ENCODE data around the gene PTH2.
A peak's percentile ranks its signal among the peaks of the same experiment; 100 is the strongest.
"Not testable (repeated sequence)": the region's sequence is repeated elsewhere in the genome, so short reads cannot be mapped to it uniquely, and the experiment has no call there.

Gene PTH2

GRCh38 chr19:49447485-49448431 is 24.5 kb upstream of the PTH2 start:
- peak; percentile 67 for DNase-seq (ENCODE audit: low spot score)

DNA sequence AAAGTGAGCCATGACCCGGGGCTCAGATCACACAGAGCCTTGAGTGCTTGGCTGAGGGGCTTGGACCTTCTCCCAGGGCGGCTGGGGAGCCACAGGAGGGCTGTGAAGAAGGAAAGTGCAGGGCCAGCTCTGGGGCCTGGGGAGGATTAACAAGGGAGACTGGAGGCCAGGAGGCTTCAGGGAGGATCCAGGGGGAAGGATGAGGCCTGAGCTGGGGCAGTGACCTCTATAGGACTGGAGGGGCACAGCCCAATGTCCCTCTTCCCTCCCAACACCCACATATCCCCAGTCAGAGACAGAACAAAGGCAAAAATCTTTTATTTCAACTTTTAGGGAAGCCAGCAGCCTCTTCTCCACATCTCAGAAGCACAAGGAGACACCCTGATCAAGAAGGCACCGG is 22.8 kb upstream of the PTH2 start:
- DNase-seq (ENCODE audit: low spot score), result no peak

- DNase-seq (ENCODE audit: low spot score), result not testable (repeated sequence)
These were observed 21.0 kb upstream of the PTH2 start for GRCh38 chr19:49444100-49444700.

GRCh38 chr19:49443366-49444099 is 20.3 kb upstream of the PTH2 start:
- DNase-seq (ENCODE audit: low spot score), result peak; percentile 94

- DNase-seq (ENCODE audit: low spot score), result peak; percentile 76
These were observed 19.6 kb upstream of the PTH2 start for GRCh38 chr19:49442771-49443365.

DNA sequence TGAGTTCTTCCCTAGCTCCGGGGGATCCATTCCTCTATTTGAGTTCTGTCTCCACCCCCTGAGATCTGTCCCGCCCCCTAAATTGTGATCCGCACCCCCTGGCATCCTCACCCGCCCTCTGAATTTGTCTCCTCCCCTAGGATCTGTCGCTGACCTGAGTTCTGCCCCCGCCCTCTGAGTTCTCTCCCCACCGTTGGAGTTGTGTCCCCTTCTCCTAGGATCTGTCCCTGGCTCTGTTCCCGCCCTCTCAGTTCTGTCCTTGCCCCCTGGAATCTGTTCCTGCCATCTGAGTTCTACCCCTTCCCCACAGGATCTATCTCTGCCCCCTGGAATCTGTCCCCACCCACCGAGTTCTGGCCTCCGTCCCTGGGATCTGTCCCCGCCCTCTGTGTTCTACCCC is 19.1 kb upstream of the PTH2 start:
- no peak for DNase-seq (ENCODE audit: low spot score)

DNA sequence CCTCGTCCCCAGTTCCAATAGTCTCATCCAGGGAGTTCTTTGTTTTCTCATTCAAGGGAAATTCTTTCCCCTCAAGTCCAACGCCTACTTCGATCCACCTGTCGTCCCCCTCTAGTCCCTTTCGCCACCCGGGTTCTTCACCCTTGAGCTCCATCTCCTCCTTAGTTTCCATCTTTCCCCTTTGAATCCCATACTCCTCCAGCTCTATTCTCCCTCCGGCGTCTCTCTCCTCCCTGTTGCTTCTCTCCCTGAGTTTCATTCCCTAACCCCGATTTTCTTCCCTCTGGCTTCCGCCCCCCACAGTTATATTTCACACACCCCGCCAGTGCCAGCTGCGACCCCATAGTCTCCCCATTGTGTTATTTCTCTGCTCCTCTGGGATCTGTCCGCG is 18.7 kb upstream of the PTH2 start:
- DNase-seq (ENCODE audit: low spot score), result no peak

- DNase-seq (ENCODE audit: low spot score), result no peak
These were observed 18.1 kb upstream of the PTH2 start, which contains the start of gene SLC17A7 for GRCh38 chr19:49441210-49441959. Gene SLC17A7, minus strand, starts transcription at chr19:49441527. Its CDS starts 148 bp downstream, at chr19:49441379.

DNA sequence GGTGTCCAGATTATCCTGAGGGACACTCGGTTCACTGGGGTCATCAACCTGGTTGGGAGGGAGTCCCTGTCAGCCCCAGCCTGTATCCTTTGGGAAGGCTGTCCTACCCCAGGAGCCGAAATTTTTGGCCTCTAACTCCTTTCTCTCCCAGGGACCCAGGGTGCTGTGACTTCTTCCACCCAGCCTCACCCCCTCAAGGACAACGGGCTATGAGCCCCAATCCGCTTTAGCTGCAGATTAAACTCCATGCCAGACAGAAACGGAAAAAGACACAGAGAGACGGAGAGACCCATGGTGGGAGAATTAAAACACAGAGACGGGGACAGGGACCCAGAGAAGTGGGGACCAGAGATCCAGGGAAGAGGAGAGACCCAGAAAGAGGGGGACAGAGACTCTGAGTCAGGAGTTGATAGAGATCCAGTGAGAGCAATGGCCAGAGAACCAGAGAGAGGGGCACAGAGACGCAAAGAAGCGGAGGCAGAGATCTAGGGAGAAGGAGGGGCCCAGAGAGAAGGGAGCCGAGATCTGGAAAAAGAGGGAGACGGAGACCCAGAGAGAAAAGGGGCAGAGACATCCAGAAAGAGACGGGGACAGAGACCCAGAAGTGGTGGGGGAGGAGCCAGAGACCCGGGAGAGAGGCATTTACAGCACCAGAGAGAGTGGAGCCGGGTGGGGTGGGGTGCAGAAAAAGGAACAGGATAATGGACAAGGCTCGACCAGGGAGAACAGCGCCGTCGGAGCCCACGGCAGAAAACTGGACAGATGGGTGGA is 17.4 kb upstream of the PTH2 start:
- no peak for DNase-seq (ENCODE audit: low spot score)

GRCh38 chr19:49439836-49440235 is 16.6 kb upstream of the PTH2 start:
- no peak for DNase-seq (ENCODE audit: low spot score)

- DNase-seq (ENCODE audit: low spot score), result no peak
These were observed 15.0 kb upstream of the PTH2 start for GRCh38 chr19:49438261-49438660.

DNA sequence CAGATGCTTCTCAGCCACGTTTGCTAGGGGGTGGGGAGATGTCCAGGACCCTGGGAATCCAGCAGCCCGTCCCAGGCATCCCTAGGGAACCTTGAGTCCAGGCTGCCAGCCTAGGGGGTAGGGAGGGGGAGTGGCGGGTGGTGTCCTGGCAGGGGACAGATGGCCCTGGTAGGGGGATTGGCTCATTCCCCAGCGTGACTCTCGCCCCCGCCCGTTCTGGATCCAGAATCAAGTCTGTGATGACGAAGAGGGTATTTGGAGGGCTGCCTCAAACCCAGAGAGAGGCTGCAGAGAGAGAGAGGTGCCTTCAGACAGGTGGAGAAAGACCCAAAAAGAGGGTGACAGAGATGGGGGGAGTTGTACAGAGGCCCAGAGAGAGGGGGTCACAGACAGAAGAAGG is 14.0 kb upstream of the PTH2 start:
- no peak for DNase-seq (ENCODE audit: low spot score)

GRCh38 chr19:49436381-49437017 is 13.3 kb upstream of the PTH2 start:
- DNase-seq (ENCODE audit: low spot score), result peak; percentile 57

DNA sequence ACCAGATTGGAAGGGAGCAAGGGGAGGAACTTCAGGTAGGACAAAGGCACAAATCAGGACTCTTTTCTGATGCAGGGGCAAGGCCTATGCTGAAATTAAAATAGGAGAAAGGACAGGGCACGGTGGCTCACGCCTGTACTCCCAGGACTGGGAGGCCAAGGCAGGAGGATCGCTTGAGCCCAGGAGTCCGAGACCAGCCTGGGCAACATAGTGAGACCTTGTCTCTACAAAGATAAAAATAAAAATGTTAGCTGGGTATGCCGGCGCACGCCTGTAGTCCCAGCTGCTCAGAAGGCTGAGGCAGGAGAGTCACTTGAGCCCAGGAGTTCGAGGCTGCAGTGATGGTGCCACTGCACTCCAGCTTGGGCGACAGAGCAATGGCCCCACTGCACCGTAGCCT is 12.4 kb upstream of the PTH2 start:
- DNase-seq (ENCODE audit: low spot score), result no peak

- no peak for DNase-seq (ENCODE audit: low spot score)
These were observed 11.8 kb upstream of the PTH2 start for GRCh38 chr19:49434907-49435583.

DNA sequence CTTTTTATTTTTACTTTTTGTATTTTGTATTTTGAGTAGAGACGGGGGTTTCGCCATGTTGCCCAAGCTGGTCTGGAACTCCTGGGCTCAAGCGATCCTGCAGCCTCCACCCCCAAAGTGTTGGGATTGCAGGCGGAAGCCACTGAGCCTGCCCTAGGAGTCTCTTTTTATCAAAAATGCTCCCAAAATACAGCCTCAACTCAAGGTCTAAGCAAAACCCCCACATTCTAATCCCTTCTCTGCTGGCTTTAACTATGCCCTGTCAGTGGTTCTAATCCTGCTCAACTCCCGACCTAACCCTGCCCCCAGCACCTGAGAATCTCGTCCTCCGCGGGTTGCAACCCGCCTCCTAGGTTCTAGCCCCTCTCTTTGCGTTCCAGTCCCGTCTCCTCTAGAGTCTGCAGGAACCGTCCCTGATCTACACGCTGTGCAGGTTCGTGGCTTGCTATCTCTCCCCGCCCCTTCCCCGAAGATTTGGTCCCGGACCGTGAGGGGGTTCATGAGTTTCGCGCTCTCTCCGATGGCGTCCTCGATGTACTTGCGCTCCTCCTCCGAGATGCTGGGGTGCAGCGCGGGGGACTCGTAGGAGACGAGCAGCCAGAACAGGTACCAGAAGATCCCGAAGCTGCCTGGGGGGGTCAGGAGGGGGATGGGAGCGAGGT is 10.1 kb upstream of the PTH2 start:
- DNase-seq (ENCODE audit: low spot score), result no peak

DNA sequence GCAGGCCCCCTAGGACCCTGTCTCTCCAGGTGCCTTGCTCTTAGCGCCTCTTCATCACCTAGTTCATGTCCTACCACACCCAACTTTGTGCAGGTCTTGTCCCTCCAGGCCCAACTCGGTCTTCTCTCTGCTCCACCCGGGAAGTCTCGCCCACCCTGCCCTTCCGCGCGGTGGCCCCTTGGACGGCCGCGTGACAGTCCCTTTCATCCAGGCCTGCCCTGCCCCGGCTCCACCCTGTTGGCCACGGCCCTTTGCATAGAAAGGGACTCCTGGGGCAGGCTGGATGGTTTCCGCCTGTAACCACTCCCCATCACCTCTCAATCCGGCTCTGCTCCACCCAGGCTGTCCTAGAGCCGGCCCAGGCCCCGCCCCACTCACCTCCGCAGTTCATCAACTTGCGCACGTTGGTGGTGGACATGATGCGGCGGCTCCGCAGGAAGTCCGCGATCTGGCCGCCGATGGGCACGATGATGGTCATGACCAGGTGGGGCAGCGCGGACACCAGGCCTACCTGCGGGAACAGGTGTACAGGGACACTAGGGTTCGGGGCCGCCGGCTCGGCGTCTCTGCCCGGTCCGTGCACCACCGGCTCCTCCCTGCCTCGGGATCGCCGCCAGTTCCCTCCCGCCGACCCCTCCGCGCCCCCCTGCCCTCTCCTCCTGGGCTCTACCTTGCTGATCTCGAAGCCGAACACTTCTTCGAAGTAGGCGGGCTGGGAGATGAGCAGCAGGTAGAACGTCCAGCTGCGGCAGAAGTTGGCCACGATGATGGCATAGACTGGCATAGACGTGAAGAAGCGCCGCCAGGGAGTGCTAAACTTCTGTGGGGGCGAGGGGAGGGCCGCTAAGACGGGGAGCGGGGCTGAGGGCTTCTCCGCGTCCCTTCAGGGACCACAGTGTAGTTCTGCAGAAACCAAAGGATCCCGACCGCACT is 9.2 kb upstream of the PTH2 start:
- no peak for DNase-seq (ENCODE audit: low spot score)

DNA sequence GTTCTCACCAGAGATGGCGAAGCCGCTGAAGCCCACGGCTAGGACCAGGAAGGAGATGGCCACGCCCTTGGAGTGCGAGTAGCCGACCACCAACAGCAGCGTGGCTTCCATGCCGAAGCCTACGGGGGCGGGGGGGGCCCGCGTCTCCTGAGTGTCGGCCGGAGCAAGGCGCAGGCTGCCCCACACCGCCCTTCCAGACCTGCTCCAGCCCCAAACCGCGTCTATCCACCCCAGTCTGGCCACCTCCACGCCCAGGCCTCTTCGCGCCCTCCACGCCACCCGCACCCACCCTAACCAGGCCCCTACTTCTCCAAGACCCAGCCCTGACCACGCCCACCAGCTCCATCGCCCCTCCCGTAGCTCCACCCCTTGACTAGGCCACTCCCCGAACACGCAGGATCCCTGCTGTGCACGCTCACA is 8.1 kb upstream of the PTH2 start:
- DNase-seq (ENCODE audit: low spot score), result no peak
